ENCODE measurements around the gene MPZL1. TPM values are rescaled to one million over a fixed set of nuclear protein-coding genes. Genes with fewer than 3 reads are reported as not detected.

Gene MPZL1
- total and polyA plus RNA-seq, 3 experiments from 2014 or later: 8.2 to 17.9 (median 15.6) TPM

DNA sequence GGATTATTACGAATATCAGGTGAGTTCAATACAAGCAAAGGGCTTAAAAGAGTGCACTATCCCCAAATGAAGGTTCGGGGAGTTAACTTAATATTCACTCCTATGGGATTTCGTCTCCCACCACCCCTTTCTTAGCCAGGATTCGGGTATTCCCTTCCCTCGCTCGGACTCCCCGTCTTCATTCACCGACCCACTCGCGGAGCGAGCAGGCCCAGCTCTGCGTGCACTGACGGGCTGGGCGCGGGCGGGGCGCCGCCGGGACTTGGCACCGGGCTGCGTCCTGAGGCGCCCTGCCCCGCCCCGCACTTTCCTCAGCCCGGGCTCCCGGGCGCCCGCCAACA lies 7.7 kb upstream of the MPZL1 start:
- Mint-ChIP-seq H3K4me1 (peaks cover 20 to 42% (median 28%) of the 10 kb centered on the region in 3 donors), H3K4me3 (peak overlapping the region; percentile 83 to 96 (median 89)), H3K9me3 (peaks cover 0 to 7% (median 3%) of the 10 kb centered on the region in 5 donors), H3K27ac (peak overlapping the region in 7 of 8 donors; percentile 31 to 90 (median 85)), H3K36me3 (peaks cover 0 to 13% (median 0%) of the 10 kb centered on the region in 3 donors), H3K27me3 (peaks cover 0 to 14% of the 10 kb centered on the region in 2 donors)
- peak overlapping the region; percentile 71 for H3K27ac ChIP-seq (ENCODE audit: low read depth, low read length)
- peak in 1 of 5 donors; percentile 74 for DNase-seq
- CTCF ChIA-PET: interaction anchor here (0.7 to 2.3 kb wide), 6 partner anchors 10 to 114 kb away, joined by 3 to 10 read pairs (median 3); no protein-coding TSS in a partner anchor
- no peaks in the 10 kb centered on the region for H3K36me3 ChIP-seq (ENCODE audit: insufficient read depth, low read length)
- peak overlapping the region; percentile 93 for H3K4me3 ChIP-seq (ENCODE audit: low read length)
- H3K4me1 ChIP-seq (ENCODE audit: insufficient read depth, low read length): peaks cover 16% of the 10 kb centered on the region
- POLR2A ChIA-PET: interaction anchor here (0.6 to 2.3 kb wide), 4 partner anchors 10 to 494 kb away, joined by 3 to 10 read pairs (median 6); partner anchors contain the start of genes DCAF6 and MPC2
- H3K9me3 ChIP-seq (ENCODE audit: low read length): no peaks in the 10 kb centered on the region
- H3K27me3 ChIP-seq (ENCODE audit: insufficient read depth, low read length, poor library complexity, severe bottlenecking): no peaks in the 10 kb centered on the region

DNA sequence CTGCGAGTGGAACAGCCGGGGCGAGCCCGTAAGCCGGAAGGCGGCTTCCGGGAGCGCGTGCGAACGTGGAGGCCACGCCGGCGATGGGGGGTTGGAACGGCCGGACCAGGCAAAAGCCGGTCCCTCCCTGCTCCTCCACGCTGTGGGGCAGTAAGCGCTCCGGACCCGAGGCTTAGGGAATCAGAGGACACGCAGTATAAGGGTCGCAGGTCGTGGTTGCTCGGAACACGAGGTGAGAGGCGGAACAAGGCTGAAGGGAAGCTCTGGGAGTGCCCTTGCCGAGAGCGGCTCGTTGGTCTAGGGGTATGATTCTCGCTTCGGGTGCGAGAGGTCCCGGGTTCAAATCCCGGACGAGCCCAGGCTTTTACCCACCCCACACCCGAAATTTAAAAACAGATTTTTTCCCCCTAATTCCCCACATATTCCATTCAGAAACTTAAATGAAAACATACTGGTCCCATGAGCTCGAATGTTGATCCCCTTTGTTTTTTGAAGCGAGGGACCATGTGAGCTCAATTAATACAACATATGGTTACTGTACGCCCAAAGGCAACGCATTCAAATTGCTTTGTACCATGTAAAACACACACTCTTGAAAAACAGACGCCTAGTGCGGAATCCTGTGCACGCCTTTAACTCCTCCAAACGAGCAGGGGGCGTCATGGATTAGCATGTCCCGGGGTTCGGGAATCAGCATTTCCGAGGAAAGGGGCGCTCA lies 7.2 kb upstream of the MPZL1 start:
- Mint-ChIP-seq H3K4me1 (peaks cover 20 to 45% (median 29%) of the 10 kb centered on the region in 3 donors), H3K27ac (peak overlapping the region; percentile 37 to 98 (median 90)), H3K4me3 (peak overlapping the region; percentile 83 to 96 (median 89)), H3K36me3 (peaks cover 0 to 13% (median 0%) of the 10 kb centered on the region in 3 donors), H3K27me3 (peaks cover 0 to 14% of the 10 kb centered on the region in 2 donors), H3K9me3 (peaks cover 0 to 7% (median 3%) of the 10 kb centered on the region in 5 donors)
- peak overlapping the region; percentile 93 for H3K4me3 ChIP-seq (ENCODE audit: low read length)
- H3K36me3 ChIP-seq (ENCODE audit: insufficient read depth, low read length): no peaks in the 10 kb centered on the region
- peak overlapping the region; percentile 71 for H3K27ac ChIP-seq (ENCODE audit: low read depth, low read length)
- ChIA-PET CTCF (interaction anchor here (0.8 to 2.9 kb wide), 16 partner anchors 10 to 161 kb away, joined by 3 to 19 read pairs (median 3); partner anchors contain the start of genes CREG1 and RCSD1), POLR2A (interaction anchor here (0.6 to 2.3 kb wide), 5 partner anchors 11 to 495 kb away, joined by 3 to 10 read pairs (median 4); partner anchors contain the start of genes DCAF6 and MPC2)
- peaks cover 22% of the 10 kb centered on the region for H3K4me1 ChIP-seq (ENCODE audit: insufficient read depth, low read length)
- peak; percentile 72 to 91 (median 83) for DNase-seq
- H3K9me3 ChIP-seq (ENCODE audit: low read length): no peaks in the 10 kb centered on the region
- H3K27me3 ChIP-seq (ENCODE audit: insufficient read depth, low read length, poor library complexity, severe bottlenecking): no peaks in the 10 kb centered on the region

DNA sequence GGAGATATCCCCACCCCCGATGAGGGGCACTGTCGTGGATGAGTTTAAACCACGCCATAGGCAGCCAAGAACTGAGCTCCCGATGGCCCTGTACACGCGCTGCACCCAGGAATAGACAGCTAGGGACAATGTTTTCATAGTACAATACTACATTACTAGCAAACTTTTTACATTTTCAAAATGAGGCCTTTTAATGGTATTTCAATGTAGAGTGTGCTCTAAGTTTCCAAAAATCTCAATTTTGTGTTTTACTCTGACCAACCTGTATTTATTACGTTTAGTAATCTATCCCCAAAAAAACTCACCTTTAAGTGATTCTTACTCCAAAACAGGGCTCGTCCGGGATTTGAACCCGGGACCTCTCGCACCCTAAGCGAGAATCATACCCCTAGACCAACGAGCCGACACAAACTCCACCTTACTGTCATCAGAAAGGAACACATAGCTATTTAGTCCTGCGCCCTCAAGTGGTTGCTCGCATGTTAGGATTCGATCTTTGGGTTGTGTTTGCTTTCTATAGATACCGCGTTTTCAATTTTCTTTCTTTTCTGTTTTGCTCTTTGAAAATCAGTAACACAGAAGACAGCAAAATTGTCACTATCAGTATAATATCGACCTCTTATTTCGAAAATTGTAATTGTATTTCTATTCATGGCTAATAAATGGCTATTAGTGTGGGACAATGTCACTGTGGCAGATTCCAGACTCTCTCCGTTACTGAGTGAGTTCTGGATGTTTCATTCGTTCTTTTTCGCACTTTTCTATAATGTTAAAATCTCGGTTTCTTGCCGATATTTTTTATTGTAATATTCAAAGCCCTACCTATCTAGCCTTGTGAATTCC lies 6.4 kb upstream of the MPZL1 start:
- Mint-ChIP-seq H3K4me3 (peak overlapping the region; percentile 83 to 96 (median 89)), H3K27me3 (peaks cover 0 to 14% of the 10 kb centered on the region in 2 donors), H3K4me1 (peaks cover 20 to 49% (median 29%) of the 10 kb centered on the region in 3 donors), H3K36me3 (peaks cover 0 to 13% (median 0%) of the 10 kb centered on the region in 3 donors), H3K27ac (peak overlapping the region; percentile 59 to 98 (median 92)), H3K9me3 (peaks cover 0 to 7% (median 3%) of the 10 kb centered on the region in 5 donors)
- Histone ChIP-seq H3K9me3 (ENCODE audit: low read length) (no peaks in the 10 kb centered on the region), H3K4me3 (ENCODE audit: low read length) (peak overlapping the region; percentile 93), H3K27me3 (ENCODE audit: insufficient read depth, low read length, poor library complexity, severe bottlenecking) (no peaks in the 10 kb centered on the region), H3K36me3 (ENCODE audit: insufficient read depth, low read length) (no peaks in the 10 kb centered on the region), H3K27ac (ENCODE audit: low read depth, low read length) (peak overlapping the region; percentile 71), H3K4me1 (ENCODE audit: insufficient read depth, low read length) (peaks cover 25% of the 10 kb centered on the region)
- CTCF ChIA-PET: interaction anchor here (0.8 to 2.9 kb wide), 14 partner anchors 9 to 367 kb away, joined by 3 to 19 read pairs (median 3); partner anchors contain the start of genes CREG1 and RCSD1
- peak; percentile 67 to 90 (median 84) for DNase-seq
- POLR2A ChIA-PET: interaction anchor here (0.5 to 2.3 kb wide), 7 partner anchors 11 to 496 kb away, joined by 3 to 10 read pairs (median 4); partner anchors contain the start of genes DCAF6 and MPC2

DNA sequence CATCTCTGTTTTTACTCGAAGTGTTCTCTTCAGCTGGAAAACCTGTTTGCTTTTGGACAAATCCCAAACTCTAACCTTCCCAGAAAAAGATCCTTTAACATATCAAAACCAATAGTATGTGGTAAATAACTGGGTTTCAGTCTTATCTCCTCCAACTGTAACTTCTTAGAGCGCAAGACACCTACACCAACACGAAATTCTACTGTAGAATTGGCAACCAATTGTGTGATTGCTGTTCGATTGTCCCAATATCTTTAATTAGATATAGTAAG lies 5.8 kb upstream of the MPZL1 start:
- Mint-ChIP-seq H3K9me3 (peaks cover 0 to 7% (median 3%) of the 10 kb centered on the region in 5 donors), H3K36me3 (peaks cover 0 to 13% (median 0%) of the 10 kb centered on the region in 3 donors), H3K4me3 (peak overlapping the region; percentile 83 to 96 (median 89)), H3K27ac (peak overlapping the region in 7 of 8 donors; percentile 84 to 98 (median 92)), H3K27me3 (peaks cover 0 to 14% of the 10 kb centered on the region in 2 donors), H3K4me1 (peaks cover 21 to 50% (median 35%) of the 10 kb centered on the region in 3 donors)
- Histone ChIP-seq H3K4me3 (ENCODE audit: low read length) (peak overlapping the region; percentile 93), H3K27me3 (ENCODE audit: insufficient read depth, low read length, poor library complexity, severe bottlenecking) (no peaks in the 10 kb centered on the region), H3K9me3 (ENCODE audit: low read length) (no peaks in the 10 kb centered on the region), H3K27ac (ENCODE audit: low read depth, low read length) (peak overlapping the region; percentile 71), H3K36me3 (ENCODE audit: insufficient read depth, low read length) (no peaks in the 10 kb centered on the region), H3K4me1 (ENCODE audit: insufficient read depth, low read length) (peaks cover 26% of the 10 kb centered on the region)
- DNase-seq: no peak
- ChIA-PET POLR2A (interaction anchor here (0.5 to 1.9 kb wide), 4 partner anchors 33 to 221 kb away, joined by 3 to 9 read pairs (median 6); partner anchors contain the start of genes DCAF6 and MPC2), CTCF (interaction anchor here (0.8 to 2.9 kb wide), 12 partner anchors 8 to 366 kb away, joined by 3 to 19 read pairs (median 4); partner anchors contain the start of genes CREG1 and RCSD1)

DNA sequence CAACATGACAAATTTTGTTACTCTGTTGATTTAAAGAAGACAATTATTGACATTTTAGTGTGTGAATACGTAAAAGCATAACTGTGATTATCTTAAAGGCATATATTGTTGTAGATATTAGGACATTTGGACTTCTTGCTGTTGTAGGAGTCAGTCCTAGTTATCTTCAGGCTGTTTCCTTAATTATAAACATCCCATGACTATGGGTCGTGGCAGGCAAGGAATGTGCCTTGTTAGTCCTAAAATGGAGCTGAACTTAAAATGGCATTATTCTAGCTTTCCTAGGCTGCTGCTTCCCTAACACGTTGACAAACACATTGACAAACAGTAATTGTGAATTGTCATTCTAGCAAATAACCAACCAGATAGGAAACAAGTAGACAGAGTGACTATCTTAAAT lies 4.4 kb upstream of the MPZL1 start:
- POLR2A ChIA-PET: no interaction called here
- peaks cover 33% of the 10 kb centered on the region for H3K4me1 ChIP-seq (ENCODE audit: insufficient read depth, low read length)
- H3K27ac ChIP-seq (ENCODE audit: low read depth, low read length): no peak overlapping the region
- no peaks in the 10 kb centered on the region for H3K9me3 ChIP-seq (ENCODE audit: low read length)
- Mint-ChIP-seq H3K36me3 (peaks cover 0 to 16% (median 0%) of the 10 kb centered on the region in 3 donors), H3K27me3 (peaks cover 0 to 14% of the 10 kb centered on the region in 2 donors), H3K9me3 (peaks cover 0 to 7% (median 3%) of the 10 kb centered on the region in 5 donors), H3K4me1 (peaks cover 29 to 60% (median 45%) of the 10 kb centered on the region in 3 donors), H3K27ac (peak overlapping the region in 5 of 8 donors; percentile 43 to 90 (median 54)), H3K4me3 (peak overlapping the region; percentile 58 to 96 (median 87))
- H3K36me3 ChIP-seq (ENCODE audit: insufficient read depth, low read length): no peaks in the 10 kb centered on the region
- no peaks in the 10 kb centered on the region for H3K27me3 ChIP-seq (ENCODE audit: insufficient read depth, low read length, poor library complexity, severe bottlenecking)
- no peak overlapping the region for H3K4me3 ChIP-seq (ENCODE audit: low read length)
- CTCF ChIA-PET: interaction anchor here (1.0 kb wide), 1 partner anchor 219 kb away, joined by 3 read pairs; the partner anchor contains the start of gene DCAF6
- DNase-seq: no peak

DNA sequence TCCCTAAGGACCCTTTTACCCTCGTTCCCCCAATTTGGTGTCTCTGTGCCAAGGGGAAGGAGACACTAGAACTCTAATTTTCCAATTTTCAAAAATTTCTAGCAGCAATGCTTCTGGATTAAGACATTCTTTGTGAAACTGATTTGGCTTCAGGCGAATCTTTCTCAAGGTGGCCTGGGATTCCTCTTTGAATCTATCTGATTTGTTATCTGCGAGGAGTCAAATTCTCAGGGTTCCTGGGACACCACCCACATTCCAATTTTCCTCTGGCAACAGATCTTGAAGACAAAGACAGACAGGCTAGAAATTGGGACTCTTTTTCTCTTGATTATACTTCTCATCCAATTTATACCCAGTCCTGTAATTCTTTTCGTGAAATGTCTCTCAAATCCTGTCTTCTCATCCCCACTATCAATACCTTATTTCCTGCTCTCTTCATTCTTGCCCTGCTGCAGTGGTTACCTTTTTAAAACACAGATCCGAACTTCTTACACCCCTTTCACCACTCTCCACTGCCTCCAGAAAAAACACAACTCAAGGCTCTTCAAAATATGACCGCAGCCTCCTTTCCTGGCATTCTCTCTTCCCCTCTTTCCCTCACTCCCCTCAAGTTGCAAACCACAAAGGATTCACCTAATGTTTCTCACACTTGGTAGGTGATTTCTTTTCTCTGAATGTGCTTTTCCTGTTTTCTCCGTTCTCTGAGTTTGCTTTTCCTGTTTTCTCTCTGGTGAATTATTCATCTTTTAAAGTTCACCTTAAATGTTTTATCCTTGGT lies 2.7 kb upstream of the MPZL1 start:
- H3K36me3 ChIP-seq (ENCODE audit: insufficient read depth, low read length): no peaks in the 10 kb centered on the region
- H3K27ac Mint-ChIP-seq: peak overlapping the region in 4 of 8 donors; percentile 18 to 83 (median 22)

More for the DNA sequence above, 2.7 kb upstream of the MPZL1 start:
- H3K27ac ChIP-seq (ENCODE audit: low read depth, low read length): no peak overlapping the region
- ChIA-PET POLR2A (no interaction called here), CTCF (no interaction called here)
- H3K9me3 Mint-ChIP-seq: peaks cover 0 to 7% (median 3%) of the 10 kb centered on the region in 5 donors
- no peak for DNase-seq
- H3K4me1 ChIP-seq (ENCODE audit: insufficient read depth, low read length): peaks cover 32% of the 10 kb centered on the region
- peaks cover 30 to 57% (median 46%) of the 10 kb centered on the region in 3 donors for H3K4me1 Mint-ChIP-seq
- no peak overlapping the region for H3K4me3 ChIP-seq (ENCODE audit: low read length)
- peaks cover 0 to 14% of the 10 kb centered on the region in 2 donors for H3K27me3 Mint-ChIP-seq
- H3K9me3 ChIP-seq (ENCODE audit: low read length): no peaks in the 10 kb centered on the region
- peak overlapping the region in 3 of 7 donors; percentile 4 to 93 (median 10) for H3K4me3 Mint-ChIP-seq
- no peaks in the 10 kb centered on the region for H3K27me3 ChIP-seq (ENCODE audit: insufficient read depth, low read length, poor library complexity, severe bottlenecking)
- peaks cover 0 to 14% (median 0%) of the 10 kb centered on the region in 3 donors for H3K36me3 Mint-ChIP-seq

All from CD8-positive, alpha-beta memory T cell (primary cell).